HepG2 (cell line): ENCODE measurements around the gene EFCAB8. TPM values are rescaled to one million over a fixed set of nuclear protein-coding genes. Genes with fewer than 3 reads are reported as not detected.

Experiments used
- ATAC-seq: fragments of 200-7000 bp; cut with Tn5 transposase; 3 replicates; pipeline ENCODE4 v1.9.1; 2020; ENCODE audit warnings: mild to moderate bottlenecking, moderate library complexity
- BruUV-seq: library from RNA; stranded (reverse); fragments of 400-500 nt; replicated peaks from 2 replicates; lab custom pipeline; 2021; lab: Mats Ljungman, UMichigan
- CTCF ChIA-PET: fragments of 300-600 bp; formaldehyde crosslinking; extraction: SDS; loops from one replicate; lab custom pipeline; 2021; ENCODE audit warnings: low total read pairs, inconsistent platforms, low intra/inter-chr PET ratio; lab: Yijun Ruan, JAX
- POLR2A ChIA-PET: fragments of 350-600 bp; sonication (Branson Sonifier 250); formaldehyde crosslinking; loops from one replicate; lab custom pipeline; 2020; ENCODE audit warnings: antibody characterized with exemption, inconsistent platforms; lab: Yijun Ruan, JAX
- DNase-seq: peaks from one replicate; pipeline ENCODE4 v3.0.0-alpha.2; 2015; ENCODE audit warnings: low spot score
- FAIRE-seq: peaks from 3 replicates; lab custom pipeline; 2011; peaks lifted over from hg19 to GRCh38; lab: Jason Lieb, UNC
- H2AFZ ChIP-seq: one replicate; pipeline ENCODE4 v1.6.1; 2011; ENCODE audit warnings: low read length, inconsistent platforms
- H3K27ac ChIP-seq: fragments of 300-600 bp; 3 replicates; pipeline ENCODE4 v1.8.0; 2011; ENCODE audit warnings: mixed run types, mild to moderate bottlenecking, mixed read lengths, low read length, inconsistent platforms; ENCODE audit not compliant: insufficient read depth; ENCODE audit errors: extremely low read length
- H3K27me3 ChIP-seq, 2 experiments: fragments of 200-600 bp in 1 of 2; 2 replicates in 1 of 2; 3 replicates in 1 of 2; pipeline versions ENCODE4 v1.6.0 to v1.8.0; 2011; ENCODE audit warnings: low read length in 2 of 2, mild to moderate bottlenecking in 2 of 2, moderate library complexity in 2 of 2, inconsistent platforms in 1 of 2; ENCODE audit not compliant: insufficient read depth in 2 of 2, control insufficient read depth in 1 of 2
- H3K36me3 ChIP-seq, 2 experiments: fragments of 200-600 bp in 1 of 2; replicated peaks in 1 of 2; 2 replicates in 1 of 2; 3 replicates in 1 of 2; pipeline versions ENCODE4 v1.5.1 to v1.8.0; 2011; ENCODE audit warnings: low read length in 2 of 2, inconsistent platforms in 1 of 2; ENCODE audit not compliant: insufficient read depth in 2 of 2, control insufficient read depth in 1 of 2
- H3K4me1 ChIP-seq: 2 replicates; pipeline ENCODE4 v1.5.1; 2012; ENCODE audit warnings: low read length, inconsistent platforms; ENCODE audit not compliant: insufficient read depth
- H3K4me2 ChIP-seq: 2 replicates; pipeline ENCODE4 v1.6.0; 2011; ENCODE audit warnings: low read depth, low read length, inconsistent platforms
- H3K4me3 ChIP-seq, 3 experiments: fragments of 200-600 bp in 1 of 3; sonication (generic), shearing (Covaris generic) in 1 of 3; replicated peaks in 1 of 3; 2 replicates each; pipeline ENCODE4 v1.5.1; 2011 to 2016; ENCODE audit warnings: low read length in 3 of 3, inconsistent platforms in 2 of 3, low read depth in 2 of 3, mild to moderate bottlenecking in 2 of 3, control low read depth in 1 of 3, mixed read lengths in 1 of 3; ENCODE audit not compliant: insufficient read depth in 1 of 3
- H3K79me2 ChIP-seq: one replicate; pipeline ENCODE4 v1.6.1; 2011; ENCODE audit warnings: low read length, inconsistent platforms; ENCODE audit not compliant: insufficient read depth
- H3K9ac ChIP-seq: 2 replicates; pipeline ENCODE4 v1.6.0; 2011; ENCODE audit warnings: mild to moderate bottlenecking, low read depth, low read length, inconsistent platforms; ENCODE audit not compliant: insufficient read depth
- H3K9me3 ChIP-seq: 2 replicates; pipeline ENCODE4 v1.5.1; 2012; ENCODE audit warnings: mild to moderate bottlenecking, low read length
- H4K20me1 ChIP-seq: 2 replicates; pipeline ENCODE4 v1.6.0; 2011; ENCODE audit warnings: inconsistent platforms, mild to moderate bottlenecking, low read length, moderate library complexity; ENCODE audit not compliant: insufficient read depth
- HNRNPUL1 ChIP-seq: fragments of 200-400 bp; formaldehyde crosslinking; IDR thresholded peaks from 2 replicates; pipeline ENCODE4 v1.6.1; 2017; ENCODE audit warnings: low read depth, mild to moderate bottlenecking, low read length, moderate library complexity
- IKZF1 ChIP-seq: fragments of 450-650 bp; IDR thresholded peaks from 2 replicates; pipeline ENCODE4 v1.7.1; 2016
- KAT7 ChIP-seq: IDR thresholded peaks from 2 replicates; pipeline ENCODE4 v1.6.1; 2018; ENCODE audit warnings: borderline replicate concordance, missing compliant biosample characterization
- PBX2 ChIP-seq: IDR thresholded peaks from 2 replicates; pipeline ENCODE4 v1.6.1; 2016; ENCODE audit warnings: control low read depth
- PITX1 ChIP-seq: sonication (generic); formaldehyde crosslinking; IDR thresholded peaks from 2 replicates; pipeline ENCODE4 v1.5.1; 2020; ENCODE audit warnings: mild to moderate bottlenecking, missing genetic modification reagents
- SETDB1 ChIP-seq: sonication (generic); formaldehyde crosslinking; IDR thresholded peaks from 2 replicates; pipeline ENCODE4 v1.5.1; 2020; ENCODE audit warnings: missing genetic modification reagents, mild to moderate bottlenecking, borderline replicate concordance
- SIN3B ChIP-seq: fragments of 150-350 bp; IDR thresholded peaks from 2 replicates; pipeline ENCODE4 v1.6.1; 2014; ENCODE audit warnings: low read length
- SMAD9 ChIP-seq: sonication (generic); formaldehyde crosslinking; IDR thresholded peaks from 2 replicates; pipeline ENCODE4 v1.5.1; 2020; ENCODE audit warnings: mild to moderate bottlenecking, missing genetic modification reagents
- ZKSCAN1 ChIP-seq: fragments of 150-350 bp; IDR thresholded peaks from 2 replicates; pipeline ENCODE4 v1.6.1; 2014; ENCODE audit warnings: low read length
- ZNF512 ChIP-seq: sonication (generic); formaldehyde crosslinking; IDR thresholded peaks from 2 replicates; pipeline ENCODE4 v1.4.0; 2020; ENCODE audit warnings: mild to moderate bottlenecking, missing genetic modification reagents
- ZNF672 ChIP-seq: sonication (generic); formaldehyde crosslinking; IDR thresholded peaks from 2 replicates; pipeline ENCODE4 v1.8.1; 2022; ENCODE audit warnings: missing genetic modification reagents
- ZNF772 ChIP-seq: sonication (generic); formaldehyde crosslinking; IDR thresholded peaks from 2 replicates; pipeline ENCODE4 v1.5.0; 2020; ENCODE audit warnings: mild to moderate bottlenecking, missing genetic modification reagents
- WGBS: methylation state at CpG from one replicate; pipeline ENCODE4 v1.1.6; 2017; ENCODE audit warnings: low lambda C conversion rate; 5-methylcytosine and 5-hydroxymethylcytosine counted together
- in situ Hi-C: cut with HindIII; loops from 2 replicates; pipeline ENCODE4 v1.10.0; 2017; ENCODE audit warnings: low pct_unique_long_range_greater_than_20kb; ENCODE audit not compliant: extremely low pct_ligation_motif_present
- intact Hi-C: fragments of 100-400 bp; cut with micrococcal nuclease; formaldehyde crosslinking; loops from one replicate; pipeline ENCODE4 v1.10.0; 2022; ENCODE audit not compliant: unreplicated experiment
- polyA plus RNA-seq, 8 experiments: library from polyadenylated mRNA; depleted of rRNA in 3 of 8; stranded (reverse) in 7 of 8; unstranded in 1 of 8; fragments of >200 nt; fragmentation: Illumina TruSeq in 4 of 8; extraction: Trizol in 4 of 8; gene quantifications; 2 replicates each; pipeline versions ENCODE4 v1.2.1 to v1.2.3, GENCODE V29; 2011 to 2016; ENCODE audit warnings: low read depth in 4 of 8, missing spikeins in 1 of 8, mixed read lengths in 1 of 8; ENCODE audit not compliant: insufficient read depth in 1 of 8
- total RNA-seq, 5 experiments: library from RNA; depleted of rRNA; stranded (reverse); fragments of >200 nt; fragmentation: Illumina TruSeq; extraction: Trizol; gene quantifications; 2 replicates each; pipeline ENCODE4 v1.2.3, GENCODE V29; 2016; ENCODE audit warnings: low read depth in 1 of 5

Gene EFCAB8
- total and polyA plus RNA-seq, 2 of the 13 experiments (the other 11 are each of a cell fraction or from before 2014, with no cell fraction given) = 0.15 to 0.22 TPM

DNA sequence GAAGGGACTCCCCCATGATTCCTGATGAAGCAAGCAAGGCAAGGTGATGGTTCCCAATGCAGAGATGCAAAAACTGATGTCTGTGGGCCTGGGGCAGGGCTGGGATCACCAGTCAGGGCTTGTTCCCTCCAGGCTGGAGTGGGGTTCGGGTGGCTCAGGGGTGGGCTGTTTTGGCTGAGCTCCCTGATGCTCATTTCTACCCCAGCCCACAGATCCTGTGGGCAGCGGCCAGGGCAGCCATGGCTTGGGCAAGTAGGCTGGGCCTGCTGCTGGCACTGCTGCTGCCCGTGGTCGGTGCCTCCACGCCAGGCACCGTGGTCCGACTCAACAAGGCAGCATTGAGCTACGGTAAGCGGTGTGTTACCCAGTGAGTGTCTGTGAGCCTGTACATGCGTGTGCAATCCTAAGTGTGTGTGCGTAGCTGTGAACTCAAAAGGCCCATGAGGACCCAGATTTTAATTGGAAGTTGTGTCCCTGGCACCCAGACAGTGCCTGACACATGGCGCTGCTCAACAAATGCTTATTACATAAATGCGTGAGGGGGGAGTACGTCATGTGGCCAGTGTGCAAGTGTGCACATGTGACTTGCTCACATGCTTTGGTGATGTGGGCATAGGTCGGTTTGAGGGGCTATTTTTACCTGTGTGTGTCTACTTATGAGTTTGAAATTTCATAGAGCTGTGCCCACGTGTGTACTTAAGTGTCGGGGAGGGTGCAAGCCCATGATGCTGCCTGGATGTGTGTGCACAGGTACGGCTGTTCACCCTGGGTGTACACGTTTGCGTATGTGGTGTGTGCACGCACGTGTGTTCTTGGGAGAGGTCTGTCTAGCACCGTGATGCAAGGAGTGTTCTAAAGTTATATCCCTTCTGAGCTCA is 149.9 kb downstream of the EFCAB8 start:
- CTCF ChIA-PET = no interaction called here
- FAIRE-seq = no peak
- no peak; the same call in 1 of the 2 replicates for TF ChIP-seq ZNF772 (CRISPR knock-in tag)
- TF ChIP-seq KAT7 (CRISPR knock-in tag) = no peak
- no peak for TF ChIP-seq SETDB1 (CRISPR knock-in tag)
- TF ChIP-seq HNRNPUL1 = no peak
- TF ChIP-seq ZNF672 (CRISPR knock-in tag) = no peak
- TF ChIP-seq SIN3B = no peak
- TF ChIP-seq PBX2 (CRISPR knock-in tag) = no peak
- TF ChIP-seq ZNF512 (CRISPR knock-in tag) = no peak; the same call in 1 of the 2 replicates
- no peak; the same call in 1 of the 2 replicates for TF ChIP-seq IKZF1
- TF ChIP-seq ZKSCAN1 = 0 out of 2 replicates have a peak, but pooled peaks have one; percentile 19
- TF ChIP-seq SMAD9 (CRISPR knock-in tag) = no peak; the same call in 1 of the 2 replicates
- TF ChIP-seq PITX1 (CRISPR knock-in tag) = no peak; the same call in 1 of the 2 replicates

More for the DNA sequence above, 149.9 kb downstream of the EFCAB8 start:
- H3K36me3 ChIP-seq = peaks cover 23 to 36% of the 10 kb centered on the region in 2 experiments
- ATAC-seq (no peak; the same call in 2 of the 3 replicates), DNase-seq (peak; percentile 70)
- H3K27ac ChIP-seq = peak overlapping the region; percentile 90
- in situ Hi-C loops = no loop called here
- no peaks in the 10 kb centered on the region; a peak in 1 of 5 replicates for H3K27me3 ChIP-seq
- POLR2A ChIA-PET = interaction anchor here (1.1 to 2.8 kb wide), 3 partner anchors 9 to 34 kb away, joined by 3 to 16 read pairs (median 3); no protein-coding TSS in a partner anchor
- intact Hi-C loops = loop anchor here (2.0 to 10.0 kb wide), 3 partner anchors 14 to 214 kb away; no protein-coding TSS in a partner anchor
- H3K9me3 ChIP-seq = no peaks in the 10 kb centered on the region
- 59% methylated on average over 23 of the region's 23 CpGs for WGBS
- H3K4me2 ChIP-seq = peak overlapping the region; percentile 91
- peak overlapping the region; percentile 87 for H3K9ac ChIP-seq
- H3K79me2 ChIP-seq = peaks cover 37% of the 10 kb centered on the region
- peak overlapping the region; percentile 50 to 79 (median 68) for H3K4me3 ChIP-seq
- no peaks in the 10 kb centered on the region for H4K20me1 ChIP-seq
- H2AFZ ChIP-seq = no peak overlapping the region
- peaks cover 94% of the 10 kb centered on the region for H3K4me1 ChIP-seq
- no TSS peak for BruUV-seq
